GM21717 (cell line): ENCODE data around the gene RALGPS1.
"Not testable (repeated sequence)": the region's sequence is repeated elsewhere in the genome, so short reads cannot be mapped to it uniquely, and the experiment has no call there.

ENCODE experiments used
- ATAC-seq: cut with Tn5 transposase; IDR thresholded peaks from one replicate; pipeline ENCODE4 v1.9.1; 2021; ENCODE audit warnings: mild to moderate bottlenecking, moderate library complexity; ENCODE audit not compliant: unreplicated experiment

RALGPS1 gene

GRCh38 chr9:127167560-127168326 is 253.2 kb downstream of the RALGPS1 start:
- ATAC-seq, result no peak

- ATAC-seq, result no peak
These were observed 254.4 kb downstream of the RALGPS1 start for GRCh38 chr9:127168756-127169574.

- no peak for ATAC-seq
These were observed 254.9 kb downstream of the RALGPS1 start for GRCh38 chr9:127169575-127169883.

- ATAC-seq, result no peak
These were observed 255.5 kb downstream of the RALGPS1 start for GRCh38 chr9:127170103-127170502.

GRCh38 chr9:127170652-127171051 is 256.1 kb downstream of the RALGPS1 start:
- no peak for ATAC-seq

- ATAC-seq, result not testable (repeated sequence)
These were observed 256.8 kb downstream of the RALGPS1 start for GRCh38 chr9:127171348-127171747.

- no peak for ATAC-seq
These were observed 257.6 kb downstream of the RALGPS1 start for GRCh38 chr9:127172066-127172707.

- ATAC-seq, result no peak
These were observed 258.5 kb downstream of the RALGPS1 start for GRCh38 chr9:127173063-127173462.

GRCh38 chr9:127174386-127175318 is 260.1 kb downstream of the RALGPS1 start:
- ATAC-seq, result no peak

- ATAC-seq, result no peak
These were observed 260.7 kb downstream of the RALGPS1 start for GRCh38 chr9:127175319-127175715.

- no peak for ATAC-seq
These were observed 261.2 kb downstream of the RALGPS1 start for GRCh38 chr9:127175764-127176163.

GRCh38 chr9:127176631-127177030 is 262.0 kb downstream of the RALGPS1 start:
- no peak for ATAC-seq

- no peak for ATAC-seq
These were observed 262.6 kb downstream of the RALGPS1 start for GRCh38 chr9:127177231-127177630.

GRCh38 chr9:127177665-127178265 is 263.2 kb downstream of the RALGPS1 start:
- ATAC-seq, result no peak

- ATAC-seq, result no peak
These were observed 264.4 kb downstream of the RALGPS1 start for GRCh38 chr9:127178686-127179632.

GRCh38 chr9:127179633-127180441 is 265.3 kb downstream of the RALGPS1 start:
- ATAC-seq, result no peak

GRCh38 chr9:127180457-127181314 is 266.1 kb downstream of the RALGPS1 start:
- ATAC-seq, result no peak

GRCh38 chr9:127181315-127181580 is 266.7 kb downstream of the RALGPS1 start:
- ATAC-seq, result no peak
